NCI-H345 treated with DMSO at 0.1 percent for 48 hours (cell line): ENCODE data around the gene ADH1C.
"Not testable (repeated sequence)": the region's sequence is repeated elsewhere in the genome, so short reads cannot be mapped to it uniquely, and the experiment has no call there.

Experiments used
- DNase-seq: peaks from one replicate; lab custom pipeline; 2025; ENCODE audit not compliant: unreplicated experiment; lab: John Stamatoyannopoulos, UW

ADH1C gene

DNA sequence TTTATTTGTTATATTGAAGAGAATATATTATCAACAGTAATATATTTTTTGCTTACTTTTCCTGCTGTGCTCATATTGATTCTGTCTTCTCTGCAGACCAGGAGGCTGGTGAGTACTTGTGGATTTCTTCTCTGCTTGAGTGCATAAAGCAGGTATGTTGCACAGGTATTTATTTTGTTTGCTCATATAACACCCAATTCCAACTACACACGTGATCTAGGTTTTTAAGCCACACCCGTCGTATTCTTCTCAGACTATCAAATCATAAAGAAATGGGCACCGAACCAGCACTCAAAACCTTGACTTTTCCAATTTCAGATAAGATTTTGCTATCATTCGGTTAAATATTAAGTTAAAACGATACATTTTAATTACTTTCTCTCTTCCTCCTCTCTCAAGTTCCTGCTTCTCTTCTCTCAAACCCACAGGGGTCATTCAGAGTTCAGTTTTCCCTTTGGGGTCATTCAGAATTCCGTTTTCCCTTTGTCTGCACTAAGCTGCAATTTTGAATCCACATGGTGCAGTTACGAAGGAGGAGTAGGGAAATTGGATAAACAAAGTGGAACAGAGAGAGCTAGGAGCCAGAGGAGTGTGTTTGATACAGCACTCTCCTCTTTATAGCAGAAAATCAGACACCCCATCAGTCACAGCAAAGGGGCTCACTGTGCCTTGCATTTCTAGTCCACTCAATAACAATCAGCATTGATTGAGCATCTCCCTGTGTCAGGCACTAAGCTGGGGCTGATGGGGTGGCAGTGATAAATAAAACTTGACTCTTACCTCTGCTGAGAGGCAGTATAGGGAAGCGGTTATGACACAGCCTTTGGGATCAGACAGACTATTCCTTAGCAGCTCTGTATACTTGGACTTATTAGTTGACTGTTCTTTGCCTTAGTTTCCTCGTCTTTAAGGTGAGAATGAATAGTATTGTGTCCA is at the start of gene ADH1C:
ADH1C (minus strand) TSS at position 145 of the 936 bp plus-strand sequence; CDS start at position 74, 71 bp downstream.
- no peak for DNase-seq

DNA sequence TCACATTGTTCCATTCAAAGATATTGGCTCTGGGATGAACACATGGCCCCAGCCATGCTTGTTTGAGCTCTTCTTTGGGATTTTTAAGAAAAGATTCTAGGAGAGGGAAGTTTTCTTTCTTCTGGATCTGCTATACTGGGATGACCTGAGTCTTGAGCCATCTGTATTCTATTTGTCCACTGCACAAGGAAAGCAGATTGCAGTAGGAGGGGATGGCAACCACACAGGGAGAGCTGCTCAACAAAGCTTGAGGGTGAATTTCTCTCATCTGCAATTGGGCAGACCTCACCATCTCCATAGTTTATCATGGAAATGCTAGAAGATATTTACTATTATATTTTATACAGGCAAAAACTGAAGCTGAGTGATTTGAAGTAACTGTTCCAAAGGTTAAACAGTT is 48.3 kb upstream of the ADH1C start:
- DNase-seq, result no peak

DNA sequence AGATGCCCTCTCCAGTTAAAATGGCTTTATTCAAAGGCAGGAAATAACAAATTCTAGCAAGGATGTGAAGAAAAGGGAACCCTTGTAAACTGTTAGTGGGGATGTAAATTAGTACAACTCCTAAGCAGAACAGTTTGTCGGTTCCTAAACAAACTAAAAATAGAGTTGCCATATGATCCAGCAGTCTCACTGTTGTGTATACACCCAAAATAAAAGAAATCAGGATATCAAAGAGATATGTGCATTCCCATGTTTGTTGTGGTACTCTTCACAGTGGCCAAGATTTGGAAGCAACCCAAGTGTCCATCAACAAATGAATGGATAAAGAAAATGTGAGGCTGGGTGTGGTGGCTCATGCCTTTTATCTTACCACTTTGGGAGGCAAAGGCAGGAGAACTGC is 46.5 kb upstream of the ADH1C start:
- no peak for DNase-seq

DNA sequence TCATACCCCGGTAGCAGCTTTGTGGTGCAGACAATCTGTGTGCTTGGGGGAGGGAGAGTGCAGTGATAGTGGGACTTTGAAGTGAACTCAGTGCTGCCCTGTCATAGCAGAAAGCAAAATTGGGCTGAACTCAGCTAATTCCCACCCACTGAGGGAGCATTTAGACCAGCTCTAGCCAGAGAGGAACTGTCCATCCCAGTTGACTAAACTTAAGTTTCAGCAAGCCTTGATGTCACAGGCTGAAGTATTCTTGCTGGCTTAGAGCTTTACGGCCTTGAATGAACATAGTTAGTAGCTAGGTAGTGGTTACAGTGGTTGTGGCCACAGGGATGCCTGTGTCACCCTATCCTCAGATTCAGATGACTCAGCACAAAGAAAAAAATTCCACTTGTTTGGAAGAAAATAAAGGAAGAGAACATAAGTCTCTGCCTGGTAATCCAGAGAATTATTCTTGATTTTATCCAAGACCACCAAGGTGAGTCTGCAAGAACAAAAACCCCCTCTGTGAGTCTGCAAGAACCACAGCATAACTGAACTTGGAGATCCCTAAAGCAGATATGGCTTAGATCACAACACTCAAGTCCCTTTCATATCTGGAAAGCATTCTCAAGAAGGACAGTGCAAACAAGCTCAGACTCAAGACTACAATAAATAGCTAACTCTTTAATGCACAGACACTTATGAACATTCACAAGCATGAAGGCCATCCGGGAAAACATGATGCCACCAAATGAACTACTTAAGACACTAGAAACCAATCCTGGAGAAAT is 43.2 kb upstream of the ADH1C start:
- DNase-seq, result no peak

DNA sequence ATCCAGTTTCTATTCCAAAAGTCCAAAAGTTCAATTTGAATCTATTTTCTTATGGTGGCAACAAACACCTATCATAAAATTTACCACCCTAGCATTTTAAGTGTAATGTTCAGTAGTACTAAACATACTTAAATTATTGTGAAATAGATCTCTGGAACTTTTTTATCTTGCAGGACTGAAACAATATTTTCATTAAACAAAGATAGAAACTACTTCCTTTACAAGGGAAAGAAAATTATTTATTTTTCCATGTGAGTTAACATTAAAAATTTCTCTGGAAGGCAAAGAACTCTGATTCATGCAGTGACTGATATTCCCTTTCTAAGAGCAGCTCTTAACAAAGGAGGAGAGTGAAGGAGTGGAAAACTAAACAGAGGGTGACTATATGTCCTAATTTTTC is 42.4 kb upstream of the ADH1C start:
- no peak for DNase-seq

DNA sequence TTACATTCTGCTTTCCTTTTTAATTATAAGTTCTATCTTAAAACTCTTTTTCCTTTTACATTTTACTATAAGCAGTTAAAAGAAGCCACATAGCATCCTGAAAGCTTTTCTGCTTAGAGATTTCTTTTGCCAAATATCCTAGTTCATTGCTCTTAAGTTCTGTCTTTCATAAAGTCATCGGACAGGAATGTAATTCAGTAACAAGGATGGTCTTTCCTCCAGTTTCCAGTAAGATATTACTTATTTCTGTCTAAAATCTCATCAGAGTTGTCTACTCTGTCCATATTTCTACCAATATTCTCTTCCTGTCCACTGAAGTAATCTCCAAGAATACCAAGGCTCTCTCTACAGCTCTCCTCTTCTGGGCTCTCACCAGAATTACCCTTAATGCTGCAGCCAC is 37.5 kb upstream of the ADH1C start:
- no peak for DNase-seq

DNA sequence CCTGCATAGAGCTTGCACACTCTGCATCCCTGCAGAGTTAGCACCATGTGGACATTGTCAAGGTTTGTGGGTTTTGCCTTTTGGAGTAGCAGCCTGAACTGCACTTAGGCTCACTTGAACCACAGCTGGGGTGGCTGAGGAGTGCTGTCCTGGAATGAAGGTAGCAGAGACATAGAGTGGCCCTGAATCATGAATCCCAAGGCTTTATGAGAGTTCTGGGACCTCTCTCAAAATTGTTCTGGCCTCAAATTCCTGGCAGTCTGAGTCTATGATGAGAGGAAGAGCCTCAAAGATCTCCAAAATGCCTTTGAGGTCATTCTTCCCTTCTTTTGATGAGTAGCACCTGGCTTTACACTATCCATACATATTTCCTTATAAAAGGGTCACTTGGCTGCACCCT is 37.1 kb upstream of the ADH1C start:
- DNase-seq, result no peak

DNA sequence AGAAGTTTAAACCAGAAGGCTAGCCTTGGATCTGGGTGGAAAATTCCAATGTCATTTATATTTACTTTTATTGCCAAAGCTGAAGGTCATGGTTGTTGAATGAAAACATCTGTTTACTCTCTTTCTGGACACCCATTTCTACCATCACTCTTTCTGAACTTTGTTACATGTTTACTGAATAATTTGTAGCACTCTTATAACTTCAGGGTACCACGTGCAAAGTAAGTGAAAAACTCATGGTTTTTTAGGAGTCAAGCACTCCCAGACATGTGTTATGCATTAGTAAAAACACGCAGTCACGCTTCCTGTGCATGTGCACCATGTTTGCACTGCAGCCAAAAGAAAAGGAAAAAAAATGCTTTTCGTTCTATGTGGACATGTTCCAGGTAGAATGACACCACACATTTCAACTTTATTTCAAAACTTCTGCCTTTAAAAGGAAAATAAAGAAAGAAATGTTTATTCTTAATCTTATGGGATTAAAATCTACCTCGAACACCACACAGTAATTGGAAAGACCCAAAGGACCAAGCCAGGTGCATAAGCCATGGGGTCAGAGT is 31.4 kb upstream of the ADH1C start:
- DNase-seq, result no peak

DNA sequence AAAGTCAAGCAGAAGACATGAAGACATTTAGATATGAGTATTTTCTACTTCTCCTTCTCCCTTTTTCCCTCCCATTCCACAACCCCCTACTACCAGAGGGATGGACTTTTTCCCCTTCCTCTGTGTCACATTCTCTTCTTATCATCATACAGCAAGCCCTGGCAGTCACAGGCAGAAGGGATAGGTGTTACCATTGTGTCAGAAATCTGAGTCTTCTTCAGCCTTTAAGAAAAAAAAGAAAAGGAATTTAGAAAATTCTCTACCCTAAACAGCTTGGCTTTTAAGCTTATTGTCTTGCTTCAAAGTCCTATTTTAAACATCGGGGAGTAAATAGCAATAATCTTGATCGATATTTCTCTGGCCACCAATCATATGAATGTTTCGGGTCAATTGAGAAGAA is 30.9 kb upstream of the ADH1C start:
- DNase-seq, result no peak

DNA sequence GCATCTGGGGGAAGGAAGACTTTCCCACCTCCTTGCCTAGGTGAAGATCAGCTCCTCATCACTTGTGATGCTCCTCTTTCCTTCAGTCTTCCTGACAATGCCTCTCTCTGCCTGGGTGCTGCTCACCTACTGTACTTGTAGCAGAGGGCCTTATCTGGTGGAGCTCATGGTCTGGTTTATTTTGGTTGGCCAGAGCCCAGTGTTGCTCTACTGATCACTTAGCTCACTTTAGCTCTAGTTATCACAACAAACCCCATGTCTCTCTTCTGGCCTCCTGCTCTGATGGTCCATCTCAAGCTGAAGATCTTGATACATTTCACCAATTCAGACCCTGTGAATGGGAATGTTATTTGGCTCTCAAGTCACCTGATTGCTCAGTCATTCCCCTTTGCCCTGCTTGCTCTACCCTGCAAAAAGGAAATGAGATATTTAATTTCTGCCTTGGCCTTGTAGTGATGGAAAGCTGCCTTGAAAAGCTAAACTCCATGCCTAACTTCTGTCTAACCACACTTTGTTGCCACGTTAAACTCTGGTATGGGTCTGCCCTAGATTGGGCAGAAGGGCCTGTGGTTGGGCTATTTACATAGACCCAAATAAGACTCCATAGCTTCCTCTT is 30.3 kb upstream of the ADH1C start:
- DNase-seq, result no peak

DNA sequence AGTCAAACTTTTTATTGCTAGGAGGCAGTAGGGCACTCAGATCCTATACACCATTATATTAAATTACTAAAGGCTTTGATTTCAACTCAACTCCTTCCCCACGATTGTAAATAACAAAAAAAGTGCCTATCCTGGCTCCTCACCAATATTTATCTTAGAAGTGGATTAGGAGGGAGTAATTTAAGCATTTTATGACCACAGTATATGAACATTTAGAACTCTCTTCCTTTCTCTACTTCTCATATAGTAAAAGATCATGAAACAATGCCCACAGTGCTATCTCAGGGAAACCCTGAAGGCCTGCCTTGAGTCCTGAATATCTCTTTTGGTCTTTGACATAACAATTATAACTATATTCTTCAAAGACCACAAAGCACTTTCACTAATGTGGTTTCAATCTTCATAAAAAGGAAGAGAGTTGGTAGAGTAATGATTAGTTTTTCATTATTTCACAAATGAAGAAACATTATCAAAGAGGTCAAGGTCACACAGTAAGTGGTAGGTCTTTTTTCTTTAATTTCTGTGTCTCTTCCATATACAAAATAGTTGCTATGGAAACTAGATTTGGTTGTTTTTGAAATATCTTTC is 29.1 kb upstream of the ADH1C start:
- DNase-seq, result no peak

DNA sequence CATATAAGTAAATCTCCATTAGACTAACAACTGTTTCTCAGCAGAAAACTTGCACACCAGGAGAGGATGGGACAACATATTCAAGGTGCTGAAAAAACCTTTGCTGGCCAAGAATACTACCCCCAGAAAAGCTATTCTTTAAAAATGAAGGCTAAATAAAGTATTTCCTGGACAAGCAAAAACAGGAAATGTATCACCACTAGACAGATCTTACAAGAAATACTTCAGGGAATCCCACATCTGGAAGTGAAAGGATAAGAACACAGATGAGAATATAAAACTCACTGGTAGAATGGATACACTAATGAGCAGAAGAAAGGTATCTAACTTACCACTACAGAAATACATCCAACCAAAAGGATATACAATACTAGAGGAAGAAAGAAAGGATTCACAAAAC is 27.0 kb upstream of the ADH1C start:
- DNase-seq, result no peak

DNA sequence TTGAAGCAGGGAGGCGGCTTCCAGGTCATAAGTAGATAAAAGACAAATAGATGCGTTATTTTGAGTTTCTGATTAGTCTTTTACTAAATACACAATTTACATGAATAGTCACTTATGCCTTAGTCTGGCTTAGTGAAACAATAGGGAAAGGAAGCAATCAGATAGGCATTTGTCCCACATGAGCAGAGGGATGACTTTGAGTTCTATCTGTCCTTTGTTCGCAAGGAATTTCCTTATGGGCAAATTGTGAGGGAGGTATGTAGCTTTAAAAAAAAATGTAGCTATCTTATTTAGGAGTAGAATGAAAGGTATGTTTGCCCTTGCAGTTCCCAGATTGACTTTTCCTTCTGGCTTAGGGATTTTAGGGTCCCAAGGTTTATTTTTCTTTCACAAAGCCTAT is 26.3 kb upstream of the ADH1C start:
- DNase-seq, result no peak

DNA sequence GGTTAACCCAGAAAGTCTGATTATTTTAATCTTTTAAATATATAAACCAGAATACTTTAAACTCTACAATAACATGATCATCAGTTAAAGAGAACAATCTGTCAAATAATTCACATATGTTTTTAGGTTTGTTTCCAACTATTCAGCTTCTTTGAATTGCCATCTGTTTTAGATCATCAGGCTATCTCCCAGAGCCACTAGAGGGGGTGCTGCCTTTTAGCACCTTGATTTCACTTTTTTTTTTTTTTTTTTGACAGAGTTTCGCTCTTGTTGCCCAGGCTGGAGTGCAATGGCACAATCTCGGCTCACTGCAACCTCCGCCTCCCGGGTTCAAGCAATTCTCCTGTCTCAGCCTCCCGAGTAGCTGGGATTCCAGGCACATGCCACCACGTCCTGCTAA is 24.8 kb upstream of the ADH1C start:
- not testable (repeated sequence) for DNase-seq

DNA sequence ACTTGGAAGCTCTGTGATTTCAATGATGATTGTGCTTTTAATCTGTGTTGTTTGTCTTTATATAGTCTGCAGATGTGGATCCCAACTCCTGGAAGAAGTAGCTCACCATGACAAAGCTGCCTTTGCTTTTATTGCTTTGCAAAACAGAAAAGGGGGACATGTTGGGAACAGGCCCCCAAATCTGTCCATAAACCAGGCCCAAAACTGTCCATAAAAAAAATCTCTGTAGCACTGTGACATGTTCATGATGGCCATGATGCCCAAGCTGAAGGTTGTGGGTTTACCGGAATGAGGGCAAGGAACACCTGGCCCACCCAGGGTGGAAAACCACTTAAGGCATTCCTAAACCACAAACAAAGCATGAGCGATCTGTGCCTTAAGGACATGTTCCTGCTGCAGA is 19.9 kb upstream of the ADH1C start:
- DNase-seq, result not testable (repeated sequence)

DNA sequence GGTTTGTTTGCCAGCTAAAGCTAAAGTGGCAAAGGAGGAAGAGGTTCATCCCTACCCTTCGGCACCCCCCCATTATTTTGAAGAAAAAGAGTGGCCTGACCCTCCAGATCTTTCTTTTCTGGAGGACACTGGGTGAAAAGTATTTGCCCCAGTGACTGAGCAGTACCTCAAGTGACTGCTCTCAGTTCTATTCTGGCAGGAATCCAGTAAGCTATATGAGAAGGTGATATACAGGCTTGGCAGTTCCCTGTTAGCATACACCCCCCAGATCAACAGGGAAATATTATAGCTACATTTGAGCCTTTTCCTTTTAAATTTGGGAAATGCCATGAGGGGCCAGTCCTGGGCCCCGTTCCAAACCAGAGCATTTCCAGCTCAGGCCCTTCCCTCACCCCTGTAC is 15.3 kb upstream of the ADH1C start:
- not testable (repeated sequence) for DNase-seq

DNA sequence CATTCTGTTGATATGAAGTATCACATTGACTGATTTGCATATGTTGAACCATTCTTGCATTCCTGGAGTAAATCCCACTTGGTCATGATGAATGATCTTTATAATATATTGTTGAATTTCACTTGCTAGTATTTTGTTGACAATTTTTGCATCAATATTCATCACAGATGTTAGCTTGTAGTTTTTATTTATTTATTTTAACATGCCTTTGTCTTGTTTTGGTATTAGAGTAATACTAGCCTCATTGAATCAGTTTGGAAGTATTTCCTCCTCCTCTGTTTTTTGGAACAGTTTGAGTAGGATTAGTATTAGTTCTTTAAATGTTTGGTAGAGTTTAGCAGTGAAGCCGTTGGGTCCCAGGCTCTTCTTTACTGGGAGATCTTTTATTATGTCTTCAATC is 13.9 kb upstream of the ADH1C start:
- no peak for DNase-seq

DNA sequence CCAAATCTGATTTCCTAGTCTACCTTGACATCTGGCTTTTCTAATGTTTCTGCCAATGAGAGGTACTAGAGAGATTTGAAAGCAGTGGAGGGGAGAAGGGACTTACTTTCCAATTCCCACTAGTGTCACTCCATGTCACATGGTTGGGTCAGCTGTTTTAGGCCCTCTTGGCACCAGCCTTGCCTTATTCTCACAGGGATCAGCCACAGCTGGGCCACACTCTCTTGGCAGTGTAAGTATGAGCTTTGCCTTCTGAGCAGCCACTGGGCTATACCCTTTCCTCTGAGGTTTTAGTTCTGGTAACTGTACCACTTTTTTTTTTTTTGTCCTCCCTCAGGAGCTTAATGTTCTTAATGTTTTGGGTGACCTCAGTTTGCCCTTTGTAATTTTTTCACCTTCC is 10.2 kb upstream of the ADH1C start:
- no peak for DNase-seq

DNA sequence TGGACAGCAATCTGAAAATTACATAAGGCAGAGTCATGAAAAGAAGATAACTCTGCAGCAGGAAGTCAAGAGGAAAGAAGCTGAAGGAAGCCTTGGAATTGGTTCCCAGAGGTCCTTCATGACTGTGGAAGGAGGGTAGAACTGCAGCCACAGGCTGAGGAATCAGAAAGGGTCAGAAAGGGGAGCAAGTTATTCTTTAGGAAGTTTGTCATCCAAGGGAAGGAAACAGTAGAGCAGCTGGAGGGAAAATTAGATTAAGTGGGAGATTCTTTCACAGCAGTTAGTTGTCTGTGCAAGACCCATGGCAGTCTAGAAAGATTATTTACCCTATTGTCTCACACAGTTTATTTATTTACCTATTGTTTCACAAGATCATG is 9.3 kb upstream of the ADH1C start:
- DNase-seq, result no peak

DNA sequence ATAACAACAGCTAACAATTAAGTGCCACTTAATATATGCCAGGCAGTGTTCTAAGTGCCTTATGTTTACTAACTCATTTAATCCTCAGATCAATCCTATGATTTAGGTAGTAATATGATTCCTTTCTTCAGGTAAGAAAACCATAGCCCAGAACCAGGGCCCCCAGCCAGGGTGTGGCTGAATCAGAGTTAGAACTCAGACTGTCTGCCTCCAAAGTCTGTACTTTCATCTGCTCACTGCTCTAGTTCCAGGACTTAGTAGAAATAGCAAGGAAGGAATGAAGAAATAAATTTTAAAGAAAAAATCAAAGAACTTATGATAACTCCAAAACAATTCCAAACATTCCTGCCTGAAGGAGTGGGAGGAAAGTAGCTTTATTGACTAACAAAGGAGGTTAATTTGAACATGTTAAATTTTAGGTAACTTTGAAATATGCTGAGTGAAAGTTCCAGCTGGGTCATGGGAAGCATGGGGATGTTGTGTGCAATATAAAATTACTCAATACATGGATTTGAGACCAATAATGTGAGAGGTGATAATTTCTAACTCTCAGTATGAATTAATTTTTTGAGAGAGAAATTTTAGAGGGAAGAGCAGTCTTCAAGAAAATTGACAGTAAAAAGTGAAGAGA is 8.8 kb upstream of the ADH1C start:
- DNase-seq, result no peak
